Activated naive CD4-positive, alpha-beta T cell treated with anti-CD3 and anti-CD28 coated beads for 36 hours (primary cell): ENCODE measurements around the gene TMEM179B. TPM values are rescaled to one million over a fixed set of nuclear protein-coding genes. Genes with fewer than 3 reads are reported as not detected.

Source experiments
- CTCF ChIA-PET: fragments of 350-600 bp; sonication (Branson Sonifier 250); formaldehyde crosslinking; loops from one replicate; lab custom pipeline; 2021; ENCODE audit warnings: antibody characterized with exemption; lab: Charles Lee
- DNase-seq: peaks from one replicate; pipeline ENCODE4 v3.0.0-alpha.2; 2020
- H3K27ac Mint-ChIP-seq: one replicate; pipeline ENCODE4 v1.8.0; 2021; ENCODE audit warnings: mild to moderate bottlenecking, mixed read lengths
- H3K27me3 Mint-ChIP-seq: one replicate; pipeline ENCODE4 v1.8.0; 2021; ENCODE audit warnings: low read depth, mixed read lengths
- H3K36me3 Mint-ChIP-seq: one replicate; pipeline ENCODE4 v1.8.0; 2021; ENCODE audit warnings: low read depth, mixed read lengths
- H3K4me1 Mint-ChIP-seq: one replicate; pipeline ENCODE4 v1.8.0; 2021; ENCODE audit warnings: low read depth, mixed read lengths
- H3K4me3 Mint-ChIP-seq: one replicate; pipeline ENCODE4 v1.8.0; 2021; ENCODE audit warnings: mild to moderate bottlenecking, moderate library complexity, mixed read lengths
- H3K9me3 Mint-ChIP-seq: one replicate; pipeline ENCODE4 v1.8.0; 2021; ENCODE audit warnings: mixed read lengths
- intact Hi-C: fragments of 100-400 bp; cut with micrococcal nuclease; formaldehyde crosslinking; loops from one replicate; pipeline ENCODE4 v1.15.1; 2023
- total RNA-seq, 2 experiments: library from RNA; stranded (reverse); gene quantifications; one replicate each; pipeline ENCODE4 v1.2.3, GENCODE V29; 2021

The TMEM179B gene
- total RNA-seq, 2 experiments from 2014 or later: 13.9 to 15.2 TPM

GRCh38 chr11:62770778-62771143 is 16.4 kb upstream of the TMEM179B start:
- DNase-seq: no peak
- Mint-ChIP-seq H3K4me3 (peak overlapping the region; percentile 80), H3K4me1 (peaks cover 26% of the 10 kb centered on the region), H3K36me3 (peaks cover 7% of the 10 kb centered on the region), H3K27me3 (no peaks in the 10 kb centered on the region), H3K27ac (peak overlapping the region; percentile 91), H3K9me3 (no peaks in the 10 kb centered on the region)
- CTCF ChIA-PET: interaction anchor here (4.1 to 7.1 kb wide), 2 partner anchors 15 to 17 kb away, joined by 18 to 53 read pairs; partner anchors contain the start of genes TMEM179B and ZBTB3
- intact Hi-C loops: loop anchor here (1.0 to 5.0 kb wide), 10 partner anchors 9 to 180 kb away; partner anchors contain the start of genes EML3, POLR2G, ROM1 and TMEM179B

GRCh38 chr11:62771144-62772021 is 15.8 kb upstream of the TMEM179B start, which contains the start of gene TAF6L:
Gene TAF6L, plus strand, starts transcription at chr11:62771396. Its CDS starts 4,388 bp downstream, at chr11:62775784.
- Mint-ChIP-seq H3K9me3 (no peaks in the 10 kb centered on the region), H3K27ac (peak within 1 kb of the TSS; percentile 91), H3K36me3 (peaks cover 7% of the 10 kb centered on the region), H3K27me3 (no peaks in the 10 kb centered on the region), H3K4me1 (peaks cover 25% of the 10 kb centered on the region), H3K4me3 (peak within 1 kb of the TSS; percentile 80)
- intact Hi-C loops: loop anchor here (1.0 to 5.0 kb wide), 10 partner anchors 10 to 181 kb away; partner anchors contain the start of genes EML3, POLR2G, ROM1 and TMEM179B
- CTCF ChIA-PET: interaction anchor here (0.8 to 7.1 kb wide), 4 partner anchors 15 to 85 kb away, joined by 3 to 53 read pairs (median 12); partner anchors contain the start of genes TMEM179B and ZBTB3
- peak; percentile 95 for DNase-seq

- Mint-ChIP-seq H3K9me3 (no peaks in the 10 kb centered on the region), H3K27me3 (no peaks in the 10 kb centered on the region), H3K27ac (no peak overlapping the region), H3K4me1 (peaks cover 29% of the 10 kb centered on the region), H3K36me3 (peaks cover 11% of the 10 kb centered on the region), H3K4me3 (no peak overlapping the region)
- no peak for DNase-seq
- CTCF ChIA-PET: interaction anchor here (0.5 to 7.1 kb wide), 3 partner anchors 12 to 139 kb away, joined by 3 to 53 read pairs (median 3); partner anchors contain the start of genes TMEM179B and ZBTB3
- intact Hi-C loops: loop anchor here (5.0 kb wide), 1 partner anchor 162 kb away; the partner anchor contains the start of genes EML3 and ROM1
These were observed 12.8 kb upstream of the TMEM179B start for GRCh38 chr11:62774407-62774806.

GRCh38 chr11:62775646-62776045 is 11.6 kb upstream of the TMEM179B start:
- CTCF ChIA-PET: interaction anchor here (7.1 kb wide), 1 partner anchor 10 kb away, joined by 53 read pairs; the partner anchor contains the start of gene TMEM179B
- no peak for DNase-seq
- Mint-ChIP-seq H3K27ac (no peak overlapping the region), H3K4me1 (peaks cover 18% of the 10 kb centered on the region), H3K36me3 (peaks cover 13% of the 10 kb centered on the region), H3K27me3 (no peaks in the 10 kb centered on the region), H3K9me3 (no peaks in the 10 kb centered on the region), H3K4me3 (no peak overlapping the region)
- intact Hi-C loops: no loop called here

- no peaks in the 10 kb centered on the region for H3K27me3 Mint-ChIP-seq
- CTCF ChIA-PET: interaction anchor here (7.1 kb wide), 1 partner anchor 9 kb away, joined by 53 read pairs; the partner anchor contains the start of gene TMEM179B
- peak overlapping the region; percentile 69 for H3K27ac Mint-ChIP-seq
- peaks cover 12% of the 10 kb centered on the region for H3K4me1 Mint-ChIP-seq
- H3K36me3 Mint-ChIP-seq: peaks cover 13% of the 10 kb centered on the region
- intact Hi-C loops: no loop called here
- no peak overlapping the region for H3K4me3 Mint-ChIP-seq
- no peaks in the 10 kb centered on the region for H3K9me3 Mint-ChIP-seq
- DNase-seq: no peak
These were observed 9.8 kb upstream of the TMEM179B start for GRCh38 chr11:62777389-62777788.

- CTCF ChIA-PET: no interaction called here
- intact Hi-C loops: no loop called here
These were observed 8.8 kb upstream of the TMEM179B start for GRCh38 chr11:62778441-62778840.

GRCh38 chr11:62782753-62783152 is 4.4 kb upstream of the TMEM179B start:
- CTCF ChIA-PET: no interaction called here
- peaks cover 13% of the 10 kb centered on the region for H3K36me3 Mint-ChIP-seq
- no peaks in the 10 kb centered on the region for H3K27me3 Mint-ChIP-seq
- no peak overlapping the region for H3K4me3 Mint-ChIP-seq
- no peak for DNase-seq
- intact Hi-C loops: no loop called here
- H3K4me1 Mint-ChIP-seq: peaks cover 11% of the 10 kb centered on the region
- H3K9me3 Mint-ChIP-seq: no peaks in the 10 kb centered on the region
- no peak overlapping the region for H3K27ac Mint-ChIP-seq

More at GRCh38 chr11:62778441-62778840, 8.8 kb upstream of the TMEM179B start:
- Mint-ChIP-seq H3K27me3 (no peaks in the 10 kb centered on the region), H3K27ac (peak overlapping the region; percentile 66), H3K4me1 (peaks cover 11% of the 10 kb centered on the region), H3K36me3 (peaks cover 13% of the 10 kb centered on the region), H3K4me3 (no peak overlapping the region), H3K9me3 (no peaks in the 10 kb centered on the region)
- no peak for DNase-seq

GRCh38 chr11:62786318-62787004 is 741 bp upstream of the TMEM179B start:
- H3K9me3 Mint-ChIP-seq: no peaks in the 10 kb centered on the region
- CTCF ChIA-PET: interaction anchor here (0.6 to 3.9 kb wide), 34 partner anchors 9 to 237 kb away, joined by 3 to 53 read pairs (median 5); partner anchors contain the start of genes HNRNPUL2, NXF1, POLR2G and STX5
- intact Hi-C loops: loop anchor here (1.0 to 5.0 kb wide), 11 partner anchors 15 to 236 kb away; partner anchors contain the start of genes NXF1, POLR2G, TAF6L and TTC9C
- peak overlapping the region; percentile 79 for H3K4me3 Mint-ChIP-seq
- H3K36me3 Mint-ChIP-seq: peaks cover 15% of the 10 kb centered on the region
- DNase-seq: peak; percentile 87
- H3K27me3 Mint-ChIP-seq: no peaks in the 10 kb centered on the region
- peak overlapping the region; percentile 89 for H3K27ac Mint-ChIP-seq
- H3K4me1 Mint-ChIP-seq: peaks cover 43% of the 10 kb centered on the region

GRCh38 chr11:62788991-62789390 is 1.8 kb downstream of the TMEM179B start:
- peak overlapping the region; percentile 93 for H3K27ac Mint-ChIP-seq
- peak overlapping the region; percentile 92 for H3K4me3 Mint-ChIP-seq
- CTCF ChIA-PET: interaction anchor here (0.7 to 1.6 kb wide), 3 partner anchors 17 to 44 kb away, joined by 3 to 5 read pairs (median 4); partner anchors contain the start of genes NXF1 and TEX54
- H3K4me1 Mint-ChIP-seq: peaks cover 53% of the 10 kb centered on the region
- intact Hi-C loops: loop anchor here (5.0 kb wide), 1 partner anchor 233 kb away; no protein-coding TSS in a partner anchor
- H3K36me3 Mint-ChIP-seq: peaks cover 22% of the 10 kb centered on the region
- no peaks in the 10 kb centered on the region for H3K9me3 Mint-ChIP-seq
- no peaks in the 10 kb centered on the region for H3K27me3 Mint-ChIP-seq
- DNase-seq: no peak

GRCh38 chr11:62789576-62789975 is 2.4 kb downstream of the TMEM179B start:
- H3K4me1 Mint-ChIP-seq: peaks cover 55% of the 10 kb centered on the region
- peak overlapping the region; percentile 92 for H3K4me3 Mint-ChIP-seq
- no peaks in the 10 kb centered on the region for H3K9me3 Mint-ChIP-seq
- H3K27ac Mint-ChIP-seq: peak overlapping the region; percentile 93
- DNase-seq: no peak
- peaks cover 28% of the 10 kb centered on the region for H3K36me3 Mint-ChIP-seq
- intact Hi-C loops: loop anchor here (5.0 kb wide), 1 partner anchor 233 kb away; no protein-coding TSS in a partner anchor
- H3K27me3 Mint-ChIP-seq: no peaks in the 10 kb centered on the region
- CTCF ChIA-PET: interaction anchor here (0.7 to 1.6 kb wide), 3 partner anchors 43 to 69 kb away, joined by 3 to 4 read pairs (median 3); partner anchors contain the start of gene TEX54

GRCh38 chr11:62791501-62792201 is 4.4 kb downstream of the TMEM179B start, which contains the start of gene TMEM223:
Gene TMEM223, minus strand, starts transcription at chr11:62792006. Its CDS starts 12 bp downstream, at chr11:62791994.
- peaks cover 44% of the 10 kb centered on the region for H3K36me3 Mint-ChIP-seq
- CTCF ChIA-PET: interaction anchor here (0.7 to 1.1 kb wide), 3 partner anchors 32 to 70 kb away, joined by 3 to 4 read pairs (median 4); no protein-coding TSS in a partner anchor
- peak within 1 kb of the TSS; percentile 90 for H3K27ac Mint-ChIP-seq
- H3K9me3 Mint-ChIP-seq: no peaks in the 10 kb centered on the region
- peak within 1 kb of the TSS; percentile 85 for H3K4me3 Mint-ChIP-seq
- peak; percentile 92 for DNase-seq
- peaks cover 47% of the 10 kb centered on the region for H3K4me1 Mint-ChIP-seq
- H3K27me3 Mint-ChIP-seq: no peaks in the 10 kb centered on the region
- intact Hi-C loops: loop anchor here (1.0 kb wide), 3 partner anchors 14 to 50 kb away; partner anchors contain the start of gene NXF1
